GM18520 (cell line): Measurements from ENCODE around the gene SMU1.

Source experiments
- ATAC-seq: cut with Tn5 transposase; IDR thresholded peaks from one replicate; pipeline ENCODE4 v1.9.1; 2021; ENCODE audit not compliant: unreplicated experiment

Gene SMU1

DNA sequence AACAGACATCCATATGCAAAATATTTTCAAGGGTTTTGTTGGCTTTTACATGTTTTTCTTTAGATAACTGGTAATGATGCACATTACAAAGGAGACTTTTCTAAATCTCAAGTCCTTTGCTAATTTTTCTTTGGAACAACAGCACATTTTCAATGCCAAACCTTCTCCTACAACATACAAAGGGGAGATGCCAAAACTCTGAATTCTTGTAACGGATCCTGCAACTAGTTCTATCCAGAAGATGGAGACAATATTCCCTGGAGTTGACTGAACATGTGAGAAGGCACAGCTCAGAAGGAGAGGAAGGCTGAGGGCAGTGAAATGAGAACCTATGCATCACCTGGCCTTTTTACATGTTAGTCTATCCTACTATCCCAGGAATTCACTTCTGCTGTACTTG is 30.4 kb downstream of the SMU1 start:
- no peak for ATAC-seq

GRCh38 chr9:33044677-33045282 is 31.7 kb downstream of the SMU1 start:
- no peak for ATAC-seq

GRCh38 chr9:33044162-33044673 is 32.3 kb downstream of the SMU1 start:
- peak; percentile 65 for ATAC-seq

GRCh38 chr9:33043671-33044070 is 32.8 kb downstream of the SMU1 start:
- ATAC-seq = no peak

- ATAC-seq = no peak
These were observed 34.0 kb downstream of the SMU1 start for GRCh38 chr9:33042473-33042872.

DNA sequence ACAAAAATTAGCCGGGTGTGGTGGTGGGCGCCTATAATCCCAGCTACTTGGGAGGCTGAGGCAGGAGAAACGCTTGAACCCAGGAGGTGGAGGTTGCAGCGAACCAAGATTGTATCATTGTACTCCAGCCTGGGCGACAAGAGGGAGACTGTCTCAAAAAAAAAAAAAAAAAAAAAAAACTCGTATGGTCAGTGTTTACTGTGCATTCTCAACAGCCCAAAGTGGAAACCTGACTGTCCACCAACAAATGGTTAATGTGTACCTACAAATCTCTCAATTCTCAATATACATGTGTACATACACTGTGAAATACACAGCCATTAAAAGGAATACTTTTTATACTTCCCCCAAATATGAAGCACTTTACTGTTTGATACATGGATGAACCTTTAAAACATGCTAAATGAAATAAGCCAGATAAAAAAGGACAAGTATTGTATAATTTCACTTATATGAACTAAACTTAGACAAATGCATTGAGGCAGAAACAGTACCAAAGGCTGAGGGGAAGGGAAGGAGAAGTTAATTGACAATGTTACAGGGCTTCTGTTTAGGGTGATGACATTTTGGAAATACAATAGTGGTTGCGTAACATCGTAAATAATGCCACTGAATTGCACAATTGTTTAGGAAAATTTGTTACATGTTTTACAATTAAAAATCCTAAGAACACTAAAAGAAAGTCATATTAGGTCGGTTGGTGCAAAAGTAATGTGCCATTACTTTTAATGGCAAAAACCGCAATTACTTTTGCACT is 34.9 kb downstream of the SMU1 start:
- no peak for ATAC-seq

DNA sequence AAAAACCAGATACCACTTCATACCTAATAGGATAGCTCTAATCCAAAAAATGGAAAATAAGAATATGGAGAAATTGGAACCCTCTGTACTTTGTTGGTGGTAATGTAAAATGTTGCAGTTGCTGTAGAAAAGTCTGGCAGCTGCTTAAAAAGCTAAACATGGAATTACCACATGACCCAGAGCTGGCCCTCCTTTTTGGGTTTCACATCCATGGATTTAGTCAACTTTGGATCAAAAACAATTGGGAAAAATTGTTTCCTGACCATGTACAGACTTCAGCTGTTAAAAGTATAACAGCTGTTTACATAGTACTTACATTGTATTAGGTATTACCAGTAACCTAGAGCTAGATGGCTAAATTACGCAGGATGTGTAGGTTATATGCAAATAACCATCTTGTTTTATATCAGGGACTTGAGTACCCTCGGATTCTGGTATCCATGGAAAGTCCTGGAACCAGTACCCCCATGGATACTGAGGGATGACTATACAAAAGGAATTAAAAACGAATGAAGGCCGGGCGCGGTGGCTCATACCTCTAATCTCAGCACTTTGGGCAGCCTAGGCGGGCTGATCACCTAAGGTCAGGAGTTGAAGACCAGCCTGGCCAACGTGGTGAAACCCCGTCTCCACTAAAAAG is 35.6 kb downstream of the SMU1 start:
- no peak for ATAC-seq

DNA sequence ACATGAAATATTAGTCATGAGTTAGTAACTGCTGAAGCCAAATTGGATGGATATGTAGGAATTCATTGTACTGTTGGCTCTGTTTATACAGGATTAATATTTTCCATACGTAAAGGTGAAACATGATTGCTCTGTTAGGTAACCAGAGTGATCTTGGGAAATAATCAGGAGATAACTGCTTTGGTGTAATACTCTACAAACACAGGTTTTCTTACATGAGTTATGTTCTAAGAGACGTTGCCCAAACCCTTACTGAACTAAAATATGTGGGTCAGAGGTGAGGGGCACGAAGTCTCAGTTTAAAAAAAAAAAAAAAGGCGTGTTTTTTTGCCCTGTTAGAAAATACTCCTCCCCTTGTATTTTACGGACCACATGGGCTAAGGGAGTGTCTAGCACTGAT is 43.6 kb downstream of the SMU1 start:
- no peak for ATAC-seq

- ATAC-seq = no peak
These were observed 44.2 kb downstream of the SMU1 start for GRCh38 chr9:33032292-33032691.

GRCh38 chr9:33030285-33030684 is 46.2 kb downstream of the SMU1 start:
- no peak for ATAC-seq

DNA sequence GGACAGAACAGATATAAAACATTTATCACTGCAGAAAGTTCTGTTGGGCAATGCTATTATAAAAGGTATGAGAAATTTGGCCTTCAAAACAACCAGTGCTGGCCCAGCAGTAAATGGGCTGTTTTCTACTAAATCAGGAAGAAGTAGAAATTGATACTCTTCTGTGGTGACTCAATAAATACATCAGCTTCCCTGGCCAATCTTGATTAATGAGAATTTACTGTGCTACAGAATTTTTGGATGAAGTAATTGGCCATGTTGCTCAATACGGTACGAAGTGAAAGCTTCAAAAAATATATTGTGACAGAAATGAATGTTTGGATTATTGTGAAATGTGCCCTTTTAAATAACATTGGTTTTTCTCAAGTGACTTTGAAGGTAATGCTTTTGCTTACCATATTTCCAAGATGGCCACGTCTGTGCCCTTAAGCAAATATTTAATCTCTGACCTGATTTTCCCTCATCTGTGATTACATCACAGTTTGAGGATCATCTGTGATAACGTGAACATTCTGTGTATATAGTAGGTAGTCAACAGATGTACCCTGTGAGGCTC is 47.2 kb downstream of the SMU1 start:
- ATAC-seq = no peak

DNA sequence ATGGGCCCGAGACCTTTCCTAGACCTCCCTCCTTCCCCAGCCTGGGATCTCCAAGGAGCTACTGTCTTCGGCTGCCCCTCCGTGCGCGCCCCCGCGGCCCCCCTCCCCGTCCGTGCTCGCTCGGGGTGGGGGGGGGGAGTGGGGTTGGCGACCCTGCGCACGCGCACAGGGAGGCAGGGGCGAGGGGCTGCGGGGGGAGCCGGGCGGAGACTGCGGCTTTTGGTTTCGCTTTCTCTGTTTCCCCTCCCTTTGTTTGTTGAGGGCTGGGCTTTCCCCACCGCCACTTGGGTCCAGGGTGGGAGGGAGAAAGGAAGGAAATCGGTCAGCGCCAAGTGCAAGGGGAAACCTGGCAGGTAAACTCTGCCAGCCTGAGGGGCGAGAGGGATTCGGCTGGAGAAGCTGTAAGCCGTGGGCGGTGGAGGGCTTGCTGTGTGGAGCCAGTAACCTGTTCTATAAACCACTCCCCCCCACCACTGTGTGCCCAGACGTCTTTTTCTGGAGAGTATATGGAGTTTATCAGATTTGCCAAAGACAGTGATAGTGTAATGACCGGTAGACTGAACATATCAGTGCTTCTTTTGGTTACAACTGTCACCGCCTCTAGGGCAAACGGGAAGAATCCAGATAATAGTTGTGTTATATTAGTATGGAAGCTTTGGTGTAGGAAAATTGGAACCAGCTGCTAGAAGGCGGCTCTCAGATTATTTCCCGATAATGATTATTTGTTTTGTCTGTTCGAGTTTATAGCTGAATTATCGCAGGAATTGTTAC is 50.7 kb downstream of the SMU1 start:
- ATAC-seq = peak; percentile 11

- ATAC-seq = peak; percentile 85
These were observed 51.4 kb downstream of the SMU1 start, which contains the start of gene DNAJA1 for GRCh38 chr9:33024966-33025571. DNAJA1 (plus strand) TSS chr9:33025273; CDS start chr9:33026485, 1,212 bp downstream.

- no peak for ATAC-seq
These were observed 52.1 kb downstream of the SMU1 start for GRCh38 chr9:33024126-33024965.

DNA sequence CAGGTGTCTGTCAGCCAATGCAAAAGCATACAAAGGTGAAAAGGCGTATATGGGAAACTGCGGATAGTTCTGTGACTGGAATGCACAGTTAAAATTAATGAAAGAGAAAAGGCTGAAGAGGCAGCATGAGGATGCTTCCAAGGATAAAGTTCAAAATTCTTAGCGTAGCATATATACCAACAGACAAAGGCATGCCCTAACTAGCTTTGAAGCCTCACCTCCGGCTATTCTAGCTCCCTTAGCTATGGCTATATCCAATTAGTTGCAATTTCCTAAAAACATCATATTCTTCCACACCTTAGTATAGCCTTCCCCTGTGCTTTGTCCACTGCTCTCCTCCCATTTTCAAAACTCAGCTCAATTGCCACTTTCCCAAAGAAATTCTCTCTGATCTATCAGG is 52.8 kb downstream of the SMU1 start:
- ATAC-seq = no peak

GRCh38 chr9:33022755-33023154 is 53.7 kb downstream of the SMU1 start:
- no peak for ATAC-seq

- no peak for ATAC-seq
These were observed 54.2 kb downstream of the SMU1 start for GRCh38 chr9:33022303-33022702.

- no peak for ATAC-seq
These were observed 56.7 kb downstream of the SMU1 start for GRCh38 chr9:33019797-33020196.

DNA sequence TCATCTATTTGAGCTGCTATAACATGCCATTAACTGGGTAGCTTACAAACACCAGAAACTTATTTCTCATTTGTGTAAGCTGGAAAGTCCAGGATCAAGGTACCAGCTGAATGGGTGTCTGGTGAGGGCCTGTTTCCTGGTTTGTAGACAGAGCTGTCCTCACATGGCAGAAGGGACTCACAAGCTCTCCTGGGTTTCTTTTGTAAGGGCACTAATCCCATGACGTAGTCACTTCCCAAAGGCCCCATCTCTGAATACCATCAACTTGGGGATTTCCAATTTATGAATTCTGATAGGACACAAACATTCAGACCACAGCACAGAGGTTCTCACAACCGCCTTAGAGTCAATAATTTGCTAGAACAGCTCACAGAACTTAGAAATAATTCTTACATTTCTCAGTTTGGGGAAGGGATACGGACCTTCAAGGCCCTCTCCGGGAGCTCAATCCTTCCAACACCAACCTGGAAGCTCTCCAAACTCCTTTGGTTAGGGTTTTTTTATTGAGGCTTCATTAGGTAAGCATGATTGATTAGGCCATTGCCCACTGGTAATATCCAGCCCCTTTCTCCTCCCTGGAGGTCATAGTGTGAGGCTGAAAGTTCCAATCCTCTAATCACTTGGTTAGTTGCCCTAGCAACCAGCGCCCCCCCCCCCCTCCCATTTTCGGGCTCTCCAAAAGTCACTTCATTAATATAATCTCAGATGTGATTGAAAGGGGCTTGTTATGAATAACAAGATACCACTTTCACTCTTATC is 59.0 kb downstream of the SMU1 start:
- ATAC-seq = peak; percentile 28
